ENCODE measurements around the gene CCDC187.

DNA sequence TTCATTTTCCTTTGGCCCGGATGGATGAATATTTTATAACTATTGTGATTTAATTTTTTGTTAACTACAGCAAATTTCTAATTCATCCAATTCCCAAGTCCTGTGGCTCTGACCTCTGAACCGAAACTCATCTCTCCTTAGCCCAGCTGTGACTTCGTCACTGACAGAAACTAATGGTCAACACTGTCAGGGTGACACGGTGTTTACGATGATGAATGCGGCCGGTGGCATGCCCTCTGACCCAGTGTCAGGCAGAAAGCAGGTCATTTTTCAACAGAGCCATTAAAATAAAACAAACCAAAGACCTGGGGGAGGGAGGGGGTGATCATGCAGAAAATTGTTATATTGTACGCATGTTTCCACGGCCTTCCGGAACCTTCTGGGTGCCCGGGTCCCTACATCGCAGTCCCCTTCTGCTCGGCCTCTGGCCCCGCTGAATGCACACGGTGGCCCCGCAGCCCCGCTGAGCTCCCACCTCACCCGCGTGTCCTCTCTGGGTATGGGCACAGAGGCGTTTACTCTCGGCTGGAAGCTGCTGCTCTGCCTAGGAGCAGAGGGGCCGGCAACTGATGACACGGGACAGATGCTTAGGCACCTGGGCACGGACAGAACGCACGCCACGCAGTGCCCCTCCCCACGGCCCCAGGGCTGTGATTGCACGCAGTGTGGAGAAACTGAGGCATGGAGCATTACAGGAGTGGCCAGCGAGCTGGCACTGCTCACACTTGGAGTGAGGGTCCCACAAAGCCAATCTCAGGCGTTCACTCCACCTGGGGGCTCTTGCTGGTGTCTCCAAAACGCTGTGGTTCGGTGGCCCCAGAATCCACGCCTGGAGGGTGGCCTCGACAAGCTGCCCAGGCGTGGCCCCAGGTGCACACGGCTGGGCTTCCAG, 8.1 kb downstream of the CCDC187 start:
- TF ChIP-seq POLR2AphosphoS5 (IDR thresholded peaks at IDR 0.05; ENCODE audit: low read depth, low read length) (no peak), TAF1 (IDR thresholded peaks at IDR 0.05; ENCODE audit: borderline replicate concordance, insufficient read depth, low read length) (no peak)
- TF ChIP-seq, protein P1, sequence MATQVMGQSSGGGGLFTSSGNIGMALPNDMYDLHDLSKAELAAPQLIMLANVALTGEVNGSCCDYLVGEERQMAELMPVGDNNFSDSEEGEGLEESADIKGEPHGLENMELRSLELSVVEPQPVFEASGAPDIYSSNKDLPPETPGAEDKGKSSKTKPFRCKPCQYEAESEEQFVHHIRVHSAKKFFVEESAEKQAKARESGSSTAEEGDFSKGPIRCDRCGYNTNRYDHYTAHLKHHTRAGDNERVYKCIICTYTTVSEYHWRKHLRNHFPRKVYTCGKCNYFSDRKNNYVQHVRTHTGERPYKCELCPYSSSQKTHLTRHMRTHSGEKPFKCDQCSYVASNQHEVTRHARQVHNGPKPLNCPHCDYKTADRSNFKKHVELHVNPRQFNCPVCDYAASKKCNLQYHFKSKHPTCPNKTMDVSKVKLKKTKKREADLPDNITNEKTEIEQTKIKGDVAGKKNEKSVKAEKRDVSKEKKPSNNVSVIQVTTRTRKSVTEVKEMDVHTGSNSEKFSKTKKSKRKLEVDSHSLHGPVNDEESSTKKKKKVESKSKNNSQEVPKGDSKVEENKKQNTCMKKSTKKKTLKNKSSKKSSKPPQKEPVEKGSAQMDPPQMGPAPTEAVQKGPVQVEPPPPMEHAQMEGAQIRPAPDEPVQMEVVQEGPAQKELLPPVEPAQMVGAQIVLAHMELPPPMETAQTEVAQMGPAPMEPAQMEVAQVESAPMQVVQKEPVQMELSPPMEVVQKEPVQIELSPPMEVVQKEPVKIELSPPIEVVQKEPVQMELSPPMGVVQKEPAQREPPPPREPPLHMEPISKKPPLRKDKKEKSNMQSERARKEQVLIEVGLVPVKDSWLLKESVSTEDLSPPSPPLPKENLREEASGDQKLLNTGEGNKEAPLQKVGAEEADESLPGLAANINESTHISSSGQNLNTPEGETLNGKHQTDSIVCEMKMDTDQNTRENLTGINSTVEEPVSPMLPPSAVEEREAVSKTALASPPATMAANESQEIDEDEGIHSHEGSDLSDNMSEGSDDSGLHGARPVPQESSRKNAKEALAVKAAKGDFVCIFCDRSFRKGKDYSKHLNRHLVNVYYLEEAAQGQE (IDR thresholded peaks at IDR 0.05; ENCODE audit: insufficient read depth in 1 of 2, low read depth in 2 of 2, low read length in 2 of 2): no peak

All from PFSK-1 (cell line).